ENCODE measurements around the gene CEP76.
"Not testable (repeated sequence)": the region's sequence is repeated elsewhere in the genome, so short reads cannot be mapped to it uniquely, and the experiment has no call there.

Gene CEP76

DNA sequence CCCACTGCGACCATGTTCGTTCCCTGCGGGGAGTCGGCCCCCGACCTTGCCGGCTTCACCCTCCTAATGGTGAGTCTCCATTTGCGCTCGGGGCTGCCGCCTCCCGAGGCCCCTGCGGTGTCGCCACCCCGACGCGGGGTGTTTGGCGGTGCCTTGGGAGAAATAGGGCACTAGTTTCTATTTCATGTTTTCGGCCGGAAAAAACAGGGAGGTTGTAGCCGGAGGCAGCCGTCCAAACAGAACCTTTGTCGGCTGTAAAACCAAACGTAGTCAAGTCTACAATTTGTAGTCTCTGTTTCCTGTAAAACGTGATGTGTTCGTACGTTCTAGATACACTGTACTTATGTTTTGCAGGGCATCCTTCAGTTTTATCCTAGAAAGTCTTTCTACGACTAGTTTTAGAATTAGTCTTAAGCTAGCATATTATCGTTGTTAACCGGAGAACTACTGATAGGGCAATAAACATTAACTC, 609 bp upstream of the CEP76 start:
- DNase-seq: no peak

DNA sequence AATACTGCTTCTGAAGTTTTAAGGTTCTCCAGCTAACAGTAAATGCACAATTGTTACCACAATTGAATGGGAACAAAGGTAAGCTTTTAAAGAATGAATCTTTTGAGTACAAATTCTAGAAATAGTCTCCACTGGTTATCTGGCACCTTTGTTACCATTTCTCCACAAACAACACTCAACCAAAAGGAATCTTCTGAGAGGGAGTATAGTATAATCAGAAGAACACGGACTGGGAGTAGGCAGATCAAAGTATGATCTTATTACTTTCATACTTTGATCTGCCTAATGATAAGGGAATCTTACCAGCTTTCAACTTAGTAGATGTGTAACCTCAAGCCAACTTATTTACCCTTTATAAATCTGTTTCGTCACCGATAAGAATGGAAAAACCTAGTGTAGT, 1.4 kb downstream of the CEP76 start:
- no peak for DNase-seq

DNA sequence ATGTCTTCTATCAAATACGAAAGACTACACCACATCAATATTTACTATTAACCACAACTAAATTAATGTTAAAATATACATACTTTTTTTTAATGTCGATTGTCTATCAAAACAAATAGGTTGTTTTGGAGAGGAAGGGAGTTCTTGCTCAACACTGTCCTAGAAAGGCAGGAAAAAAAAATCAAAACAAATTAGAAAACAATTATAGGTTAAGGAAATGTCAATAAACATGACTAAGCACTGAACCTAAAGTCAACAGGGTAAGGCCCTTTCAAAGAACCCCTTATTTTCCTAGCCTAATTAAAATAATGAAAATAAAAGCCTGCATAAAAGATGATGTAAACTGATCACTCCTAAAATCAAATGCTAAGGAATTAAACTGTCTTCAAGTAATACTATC, 2.8 kb downstream of the CEP76 start:
- DNase-seq: no peak

DNA sequence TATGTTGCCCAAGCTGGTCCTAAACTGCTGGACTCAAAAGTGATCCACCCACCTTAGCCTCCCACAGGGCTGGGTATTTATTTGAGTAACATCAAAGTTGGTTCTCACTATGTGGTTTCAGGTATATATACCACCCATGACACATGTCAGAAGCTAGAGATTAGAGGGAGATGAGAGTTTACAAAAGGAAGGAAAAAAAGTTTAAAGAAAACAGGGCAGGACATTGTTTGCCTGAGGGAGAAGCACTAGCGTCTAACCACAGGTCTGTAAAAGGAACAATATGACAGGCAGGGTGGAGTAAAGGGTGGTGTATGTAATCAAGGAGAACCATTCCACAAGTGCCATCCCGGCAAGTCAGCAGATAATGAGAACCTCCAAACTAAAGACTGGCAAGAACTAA, 8.5 kb downstream of the CEP76 start:
- no peak for DNase-seq

- no peak for DNase-seq
Observed at GRCh38 chr18:12692206-12692605, 10.3 kb downstream of the CEP76 start.

GRCh38 chr18:12689256-12689850, 13.2 kb downstream of the CEP76 start:
- no peak for DNase-seq

DNA sequence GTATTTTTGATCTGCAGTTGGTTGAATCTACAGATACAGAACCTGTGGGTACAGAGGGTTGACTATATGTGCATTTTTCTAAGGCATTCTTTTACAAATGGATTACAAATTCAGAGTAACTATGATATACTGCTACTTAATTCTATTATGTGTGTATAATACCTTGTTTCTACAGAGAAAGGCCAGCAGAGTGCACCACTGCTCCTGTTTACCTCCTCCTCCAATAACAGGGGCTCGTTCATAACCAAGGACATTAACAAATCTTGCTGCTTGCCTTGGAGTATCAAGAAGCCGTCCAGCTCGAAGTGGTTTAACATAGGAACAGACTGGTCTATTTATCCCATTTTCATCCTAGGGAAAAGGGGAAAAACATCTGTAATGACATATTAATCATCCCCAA, 16.4 kb downstream of the CEP76 start:
- DNase-seq: no peak

GRCh38 chr18:12679183-12679786, 23.2 kb downstream of the CEP76 start:
- DNase-seq: peak in 1 of 2 donors; percentile 8

DNA sequence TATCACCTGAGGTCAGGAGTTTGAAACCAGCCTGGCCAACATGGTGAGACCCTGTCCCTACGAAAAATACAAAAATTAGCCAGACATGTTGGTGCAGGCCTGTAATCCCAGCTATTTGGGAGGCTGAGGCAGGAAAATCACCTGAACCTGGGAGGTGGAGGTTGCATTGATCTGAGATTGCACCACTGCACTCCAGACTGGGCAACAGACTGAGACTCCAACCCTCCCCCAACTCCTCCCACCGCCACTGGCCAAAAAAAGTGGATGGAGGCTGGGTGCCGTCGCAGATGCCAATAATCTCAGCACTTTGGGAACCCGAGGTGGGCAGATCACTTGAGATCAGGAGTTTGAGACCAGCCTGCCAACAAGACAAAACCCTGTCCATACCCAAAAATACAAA, 34.5 kb downstream of the CEP76 start:
- no peak for DNase-seq

GRCh38 chr18:12659904-12660605, 42.5 kb downstream of the CEP76 start:
- peak; percentile 3 to 65 for DNase-seq

DNA sequence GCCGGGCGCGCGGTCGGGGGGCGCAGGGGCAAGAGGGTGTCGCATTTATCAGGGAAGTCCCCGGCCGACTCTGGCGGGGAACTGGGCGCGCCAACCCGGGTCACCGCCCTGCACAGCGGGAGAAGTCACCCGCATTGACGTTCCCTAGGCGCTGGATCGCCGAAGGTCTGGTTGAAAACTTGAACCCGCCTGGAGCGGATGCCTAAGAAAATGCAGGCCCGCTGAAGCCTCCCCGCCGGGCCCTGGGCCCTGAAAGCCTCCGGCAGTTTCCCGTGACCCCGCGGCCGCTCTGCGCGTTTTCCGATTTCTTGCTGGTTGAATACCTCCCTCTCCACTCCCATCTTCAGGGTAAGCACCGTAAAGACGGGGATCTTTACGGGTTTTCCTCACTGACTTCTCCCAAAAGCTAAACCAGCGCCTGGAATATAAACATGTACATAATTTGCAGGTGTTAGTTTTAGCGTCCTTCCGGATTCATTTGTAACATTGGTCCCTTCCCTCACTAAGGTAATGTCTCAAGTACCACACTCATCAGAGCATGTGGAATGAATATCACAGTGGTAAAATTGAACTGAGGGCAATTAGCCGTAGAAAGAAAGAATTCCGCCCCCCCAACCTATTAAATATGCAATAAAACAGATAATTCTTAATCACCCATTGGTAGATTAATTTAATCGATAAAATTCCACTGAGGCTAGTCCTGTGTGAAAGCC, 43.9 kb downstream of the CEP76 start:
- DNase-seq: peak in 1 of 2 donors; percentile 52

- peak; percentile 64 to 73 for DNase-seq
Observed at GRCh38 chr18:12657684-12658425, 44.7 kb downstream of the CEP76 start, which contains the start of gene SPIRE1. TSS of gene SPIRE1 (minus strand) at chr18:12658107. CDS start at chr18:12657866, 241 bp downstream.

DNA sequence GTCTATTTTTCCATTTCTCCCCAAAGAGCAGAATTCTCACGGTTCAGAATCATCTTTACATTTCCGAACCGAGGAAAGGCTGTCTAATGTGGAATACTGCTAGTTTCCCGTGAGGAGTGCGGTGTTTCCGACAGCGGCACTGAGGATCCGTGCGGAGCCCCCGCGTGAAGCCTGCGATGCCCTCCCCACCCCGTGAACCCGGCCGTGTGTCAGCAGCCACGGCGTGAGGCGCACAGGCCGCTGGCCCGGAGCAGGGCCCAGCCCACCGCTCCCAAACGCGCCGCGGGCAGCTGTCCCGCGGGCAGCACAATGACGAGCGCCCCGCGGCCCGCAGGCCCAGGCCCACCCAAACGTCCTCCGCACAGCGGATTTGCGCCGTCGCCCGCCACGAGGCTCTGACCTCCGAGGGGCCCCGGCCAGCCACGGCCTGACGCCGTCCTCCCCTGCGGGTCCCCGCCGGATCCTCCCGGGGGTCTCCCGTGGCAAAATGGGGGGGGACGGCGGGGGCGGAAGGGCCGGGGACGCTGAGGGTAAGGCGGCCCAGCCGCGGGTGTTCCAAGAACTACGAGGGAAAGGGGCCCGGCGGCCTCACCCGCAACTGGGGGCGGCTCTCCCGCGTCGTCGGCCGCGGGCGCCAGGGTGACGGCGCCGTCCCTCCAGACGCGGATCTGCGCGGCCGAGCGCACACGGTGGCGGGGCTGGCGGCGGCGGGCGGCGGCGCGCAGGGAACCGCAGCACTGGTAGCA, 45.4 kb downstream of the CEP76 start:
- DNase-seq: peak in 1 of 2 donors; percentile 21

DNA sequence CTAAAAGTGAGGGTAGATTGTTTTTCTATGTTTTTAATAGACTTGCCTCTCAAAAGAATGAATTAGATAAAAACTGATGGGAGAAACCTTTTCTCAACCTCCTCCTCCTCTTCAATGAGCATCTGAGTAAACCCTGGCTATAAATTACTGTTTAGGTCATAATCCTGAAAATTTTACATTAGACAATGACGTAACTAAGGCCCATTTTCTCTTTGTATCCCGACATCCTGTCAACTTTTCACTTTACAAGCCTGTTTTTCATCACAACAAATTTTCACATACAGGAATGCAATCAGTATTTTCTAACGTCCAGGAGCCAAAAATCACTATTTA, 46.0 kb downstream of the CEP76 start:
- DNase-seq: no peak

GRCh38 chr18:12654971-12655370, 47.6 kb downstream of the CEP76 start:
- DNase-seq: no peak

DNA sequence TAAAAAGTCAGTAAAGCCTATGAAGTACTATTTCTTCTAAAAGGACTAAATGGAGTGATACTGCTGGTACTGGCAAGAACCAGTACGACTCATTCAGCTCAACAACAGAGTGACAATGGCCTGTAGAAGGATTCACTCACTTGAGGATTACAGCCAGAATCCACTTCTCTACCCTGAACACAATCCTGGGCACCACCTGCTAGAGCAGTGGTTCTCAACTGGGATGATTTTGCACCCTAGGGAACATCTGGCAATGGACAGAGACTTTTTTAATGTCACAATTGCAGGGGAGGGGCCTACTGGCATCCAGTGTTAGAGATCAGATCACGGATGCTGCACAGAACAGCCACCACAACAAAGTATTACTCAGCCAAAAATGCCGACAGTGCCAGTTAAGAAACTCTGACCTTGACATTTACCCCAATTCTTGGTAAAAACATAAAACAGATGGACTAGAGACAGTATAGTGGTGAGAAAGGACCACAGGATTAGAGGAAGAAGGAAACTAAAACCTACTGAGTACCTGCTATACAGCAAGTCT, 49.6 kb downstream of the CEP76 start:
- peak in 1 of 2 donors; percentile 33 for DNase-seq

DNA sequence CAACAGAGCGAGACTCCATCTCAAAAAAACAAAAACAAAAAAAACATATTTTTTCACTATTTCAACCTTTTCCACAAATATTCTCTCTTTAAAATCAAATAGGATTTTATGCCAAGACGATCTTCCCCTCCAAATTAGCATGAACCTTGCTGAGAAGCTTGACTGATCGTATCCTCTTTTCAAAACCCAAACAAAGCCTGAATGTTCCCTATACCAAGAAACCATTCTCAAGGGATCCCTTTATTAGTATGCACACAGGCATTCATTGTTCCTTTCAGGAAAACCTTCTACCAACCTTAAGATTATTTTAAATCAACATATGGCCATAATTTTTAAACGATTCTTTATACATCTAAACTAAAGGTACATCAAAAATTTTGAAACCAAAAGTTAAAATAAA, 50.9 kb downstream of the CEP76 start:
- DNase-seq: no peak

DNA sequence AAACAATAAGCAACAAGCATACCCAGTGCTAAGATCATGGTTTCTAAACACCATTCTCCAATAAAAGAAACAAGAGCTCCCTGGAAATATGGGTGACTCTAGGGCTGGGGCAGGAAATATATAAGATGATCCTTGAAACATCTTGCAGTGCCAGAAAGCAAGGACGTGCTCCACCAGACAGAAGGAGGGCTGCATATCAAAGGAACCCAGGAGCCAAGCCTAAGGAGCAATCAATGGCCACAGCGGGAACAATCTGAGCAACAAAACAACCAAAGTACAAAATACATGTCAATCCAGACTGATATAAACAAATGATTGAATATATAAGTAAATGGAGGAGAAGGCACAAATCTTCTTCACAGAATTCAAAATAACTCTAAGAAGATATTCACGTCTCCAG, 54.8 kb downstream of the CEP76 start:
- no peak for DNase-seq

GRCh38 chr18:12645751-12646203, 56.7 kb downstream of the CEP76 start:
- peak; percentile 21 to 30 for DNase-seq

- no peak for DNase-seq
Observed at GRCh38 chr18:12645254-12645653, 57.3 kb downstream of the CEP76 start.

GRCh38 chr18:12643756-12644155, 58.8 kb downstream of the CEP76 start:
- DNase-seq: not testable (repeated sequence)

GRCh38 chr18:12640881-12641200, 61.7 kb downstream of the CEP76 start:
- no peak for DNase-seq
